Ectodermal cell (in vitro differentiated cells): Measurements from ENCODE around the gene NACC2.

Experiments
- H3K27ac ChIP-seq: 2 replicates; pipeline ENCODE4 v1.7.0; 2013; ENCODE audit warnings: mild to moderate bottlenecking, low read depth, low read length; ENCODE audit not compliant: insufficient read depth, poor library complexity, severe bottlenecking
- H3K27me3 ChIP-seq: 2 replicates; pipeline ENCODE4 v1.7.0; 2013; ENCODE audit warnings: mild to moderate bottlenecking, low read length; ENCODE audit not compliant: insufficient read depth, control insufficient read depth, poor library complexity, severe bottlenecking
- H3K36me3 ChIP-seq: one replicate; pipeline ENCODE4 v1.7.0; 2013; ENCODE audit warnings: low read length; ENCODE audit not compliant: control insufficient read depth, insufficient read depth
- H3K4me1 ChIP-seq: one replicate; pipeline ENCODE4 v1.7.0; 2013; ENCODE audit warnings: low read length; ENCODE audit not compliant: control insufficient read depth, insufficient read depth
- H3K4me3 ChIP-seq: 2 replicates; pipeline ENCODE4 v1.7.0; 2013; ENCODE audit warnings: low read depth, low read length, control low read depth; ENCODE audit not compliant: insufficient read depth
- H3K9me3 ChIP-seq: 2 replicates; pipeline ENCODE4 v1.7.0; 2013; ENCODE audit warnings: mild to moderate bottlenecking, low read length, moderate library complexity; ENCODE audit not compliant: control insufficient read depth
- WGBS, 2 experiments: methylation state at CpG; one replicate each; pipeline ENCODE4 v1.1.7; 2013; ENCODE audit warnings: missing lambda C conversion rate in 2 of 2; 5-methylcytosine and 5-hydroxymethylcytosine counted together

NACC2 gene

GRCh38 chr9:135986605-135987004 lies 108.5 kb downstream of the NACC2 start:
- H3K36me3 ChIP-seq: no peaks in the 10 kb centered on the region
- 90 to 92% methylated on average over 15 of the region's 15 CpGs for WGBS, 2 experiments
- peaks cover 13% of the 10 kb centered on the region for H3K4me1 ChIP-seq
- no peak overlapping the region for H3K27ac ChIP-seq
- H3K9me3 ChIP-seq: no peaks in the 10 kb centered on the region
- no peak overlapping the region for H3K4me3 ChIP-seq
- no peaks in the 10 kb centered on the region for H3K27me3 ChIP-seq

- Histone ChIP-seq H3K27me3 (no peaks in the 10 kb centered on the region), H3K9me3 (no peaks in the 10 kb centered on the region), H3K36me3 (no peaks in the 10 kb centered on the region), H3K27ac (no peak overlapping the region), H3K4me1 (peaks cover 13% of the 10 kb centered on the region), H3K4me3 (no peak overlapping the region)
- 93 to 94% methylated on average over 21 of the region's 21 CpGs for WGBS, 2 experiments
Measured at GRCh38 chr9:135985889-135986288, 109.2 kb downstream of the NACC2 start.

GRCh38 chr9:135985459-135985774 lies 109.7 kb downstream of the NACC2 start:
- no peak overlapping the region for H3K27ac ChIP-seq
- H3K4me1 ChIP-seq: peaks cover 13% of the 10 kb centered on the region
- no peaks in the 10 kb centered on the region for H3K9me3 ChIP-seq
- no peak overlapping the region for H3K4me3 ChIP-seq
- no peaks in the 10 kb centered on the region for H3K27me3 ChIP-seq
- 91 to 94% methylated on average over 14 of the region's 14 CpGs for WGBS, 2 experiments
- H3K36me3 ChIP-seq: no peaks in the 10 kb centered on the region

- H3K4me1 ChIP-seq: peaks cover under 1% of the 10 kb centered on the region
- no peaks in the 10 kb centered on the region for H3K9me3 ChIP-seq
- H3K36me3 ChIP-seq: no peaks in the 10 kb centered on the region
- WGBS, 2 experiments: 90 to 91% methylated on average over 21 to 22 of the region's 22 CpGs
- H3K27me3 ChIP-seq: no peaks in the 10 kb centered on the region
- H3K27ac ChIP-seq: no peak overlapping the region
- H3K4me3 ChIP-seq: no peak overlapping the region
Measured at GRCh38 chr9:135984072-135984710, 110.9 kb downstream of the NACC2 start.

GRCh38 chr9:135983208-135984071 lies 111.6 kb downstream of the NACC2 start:
- H3K27ac ChIP-seq: no peak overlapping the region
- H3K4me1 ChIP-seq: no peaks in the 10 kb centered on the region
- no peaks in the 10 kb centered on the region for H3K36me3 ChIP-seq
- 93 to 94% methylated on average over 25 to 26 of the region's 26 CpGs for WGBS, 2 experiments
- H3K9me3 ChIP-seq: no peaks in the 10 kb centered on the region
- H3K4me3 ChIP-seq: no peak overlapping the region
- no peaks in the 10 kb centered on the region for H3K27me3 ChIP-seq

- no peaks in the 10 kb centered on the region for H3K36me3 ChIP-seq
- no peak overlapping the region for H3K4me3 ChIP-seq
- no peak overlapping the region for H3K27ac ChIP-seq
- no peaks in the 10 kb centered on the region for H3K4me1 ChIP-seq
- no peaks in the 10 kb centered on the region for H3K9me3 ChIP-seq
- 85 to 87% methylated on average over 24 of the region's 24 CpGs for WGBS, 2 experiments
- no peaks in the 10 kb centered on the region for H3K27me3 ChIP-seq
Measured at GRCh38 chr9:135982499-135983207, 112.4 kb downstream of the NACC2 start.

- 93 to 94% methylated on average over 29 of the region's 29 CpGs for WGBS, 2 experiments
- H3K4me1 ChIP-seq: peaks cover 9% of the 10 kb centered on the region
- H3K36me3 ChIP-seq: no peaks in the 10 kb centered on the region
Measured at GRCh38 chr9:135980926-135981630, 114.0 kb downstream of the NACC2 start.

GRCh38 chr9:135979547-135980166 lies 115.4 kb downstream of the NACC2 start:
- Histone ChIP-seq H3K27me3 (no peaks in the 10 kb centered on the region), H3K9me3 (no peaks in the 10 kb centered on the region), H3K4me3 (no peak overlapping the region), H3K4me1 (peaks cover 9% of the 10 kb centered on the region), H3K36me3 (no peaks in the 10 kb centered on the region), H3K27ac (no peak overlapping the region)
- 90% methylated on average over 19 of the region's 19 CpGs for WGBS, 2 experiments

More at GRCh38 chr9:135980926-135981630, 114.0 kb downstream of the NACC2 start:
- Histone ChIP-seq H3K4me3 (no peak overlapping the region), H3K9me3 (no peaks in the 10 kb centered on the region), H3K27ac (no peak overlapping the region), H3K27me3 (no peaks in the 10 kb centered on the region)

GRCh38 chr9:135978642-135979546 lies 116.2 kb downstream of the NACC2 start:
- Histone ChIP-seq H3K27me3 (no peaks in the 10 kb centered on the region), H3K4me1 (peaks cover 9% of the 10 kb centered on the region), H3K36me3 (no peaks in the 10 kb centered on the region), H3K27ac (no peak overlapping the region), H3K4me3 (no peak overlapping the region), H3K9me3 (no peaks in the 10 kb centered on the region)
- 81 to 82% methylated on average over 20 of the region's 20 CpGs for WGBS, 2 experiments
